PFSK-1 (cell line): ENCODE results near the gene HIC1.

Experiments
- FOXP2 ChIP-seq: optimal IDR thresholded peaks from 2 replicates; pipeline ENCODE3; 2011; ENCODE audit warnings: borderline replicate concordance, control low read depth, inconsistent platforms; ENCODE audit not compliant: insufficient read depth; ENCODE audit errors: extremely low read length, extremely low read depth
- POLR2AphosphoS5 ChIP-seq: IDR thresholded peaks from 2 replicates; pipeline ENCODE4 v1.6.1; 2012; ENCODE audit warnings: low read depth, mild to moderate bottlenecking, control low read depth, low read length, moderate library complexity
- REST ChIP-seq, 2 experiments: IDR thresholded peaks; 2 replicates each; pipeline versions ENCODE4 v1.6.1 to v1.8.0; 2011 to 2012; ENCODE audit warnings: low read depth in 2 of 2, low read length in 2 of 2, control low read depth in 1 of 2, inconsistent platforms in 1 of 2, mild to moderate bottlenecking in 1 of 2, moderate library complexity in 1 of 2; ENCODE audit not compliant: insufficient read depth in 1 of 2
- SIN3A ChIP-seq: IDR thresholded peaks from 2 replicates; pipeline ENCODE4 v1.6.1; 2012; ENCODE audit warnings: mild to moderate bottlenecking, low read length, moderate library complexity, borderline replicate concordance; ENCODE audit not compliant: insufficient read depth
- TAF1 ChIP-seq: IDR thresholded peaks from 2 replicates; pipeline ENCODE4 v1.6.1; 2012; ENCODE audit warnings: low read length, control low read depth, borderline replicate concordance; ENCODE audit not compliant: insufficient read depth

The HIC1 gene

GRCh38 chr17:2071455-2072281 is 16.8 kb downstream of the HIC1 start:
- TF ChIP-seq SIN3A = no peak
- TF ChIP-seq TAF1 = peak; percentile 25; the same call in 1 of the 2 replicates
- TF ChIP-seq REST (IDR thresholded peaks at IDR 0.05; ENCODE audit: insufficient read depth in 1 of 2, low read depth in 2 of 2, low read length in 2 of 2) = 0 out of 4 replicates have a peak, but pooled peaks of 1 of the 2 experiments have one; percentile 53
- peak; percentile 54 for TF ChIP-seq FOXP2
- peak; percentile 50; the same call in 1 of the 2 replicates for TF ChIP-seq POLR2AphosphoS5

- TF ChIP-seq TAF1 = no peak
- TF ChIP-seq POLR2AphosphoS5 = 0 out of 2 replicates have a peak, but pooled peaks have one; percentile 3
Measured at GRCh38 chr17:2074919-2075318, 20.0 kb downstream of the HIC1 start.

- TF ChIP-seq SIN3A (no peak), FOXP2 (peak; percentile 82), POLR2AphosphoS5 (0 out of 2 replicates have a peak, but pooled peaks have one; percentile 1)
Measured at GRCh38 chr17:2075336-2076086, 20.6 kb downstream of the HIC1 start.

- TF ChIP-seq POLR2AphosphoS5 (no peak), REST (IDR thresholded peaks at IDR 0.05; ENCODE audit: insufficient read depth in 1 of 2, low read depth in 2 of 2, low read length in 2 of 2) (0 out of 4 replicates have a peak, but pooled peaks of 1 of the 2 experiments have one; percentile 21)
Measured at GRCh38 chr17:2076087-2076984, 21.4 kb downstream of the HIC1 start.

GRCh38 chr17:2077040-2077439 is 22.1 kb downstream of the HIC1 start:
- TF ChIP-seq FOXP2 = no peak
- TF ChIP-seq POLR2AphosphoS5 = no peak
- no peak for TF ChIP-seq SIN3A
- no peak for TF ChIP-seq TAF1

- TF ChIP-seq FOXP2 (peak; percentile 18), SIN3A (no peak)
Measured at GRCh38 chr17:2081564-2081963, 26.7 kb downstream of the HIC1 start.
